NCI-H1930 (cell line): ENCODE measurements around the gene PPP4C.
A peak's percentile ranks its signal among the peaks of the same experiment; 100 is the strongest.

Experiments
- DNase-seq, 2 experiments: peaks; one replicate each; lab custom pipeline; 2025; lab: John Stamatoyannopoulos, UW

Gene PPP4C

GRCh38 chr16:30082545-30083090 is 6.8 kb downstream of the PPP4C start:
- no peak for DNase-seq

GRCh38 chr16:30083216-30084055 is 7.6 kb downstream of the PPP4C start:
- no peak for DNase-seq

- DNase-seq: no peak
These were observed 8.5 kb downstream of the PPP4C start for GRCh38 chr16:30084096-30084815.

- DNase-seq: no peak
These were observed 9.0 kb downstream of the PPP4C start for GRCh38 chr16:30084816-30085159.

- no peak for DNase-seq
These were observed 9.5 kb downstream of the PPP4C start for GRCh38 chr16:30085247-30085646.

GRCh38 chr16:30085820-30086219 is 10.0 kb downstream of the PPP4C start:
- DNase-seq: no peak

GRCh38 chr16:30086291-30087140 is 10.7 kb downstream of the PPP4C start:
- DNase-seq: no peak

- DNase-seq: no peak
These were observed 11.5 kb downstream of the PPP4C start for GRCh38 chr16:30087181-30087898.

- DNase-seq: no peak
These were observed 12.5 kb downstream of the PPP4C start for GRCh38 chr16:30088237-30088831.

- no peak for DNase-seq
These were observed 13.2 kb downstream of the PPP4C start for GRCh38 chr16:30088832-30089624.

GRCh38 chr16:30090610-30091331 is 15.0 kb downstream of the PPP4C start:
- DNase-seq: no peak

- DNase-seq: peak; percentile 90 to 97
These were observed 15.9 kb downstream of the PPP4C start, which contains the start of gene TBX6 for GRCh38 chr16:30091474-30092372. Gene TBX6, minus strand, starts transcription at chr16:30091924. Its CDS starts 731 bp downstream, at chr16:30091193.

- peak; percentile 78 to 81 for DNase-seq
These were observed 16.7 kb downstream of the PPP4C start for GRCh38 chr16:30092373-30093010.

GRCh38 chr16:30094541-30095165 is 18.9 kb downstream of the PPP4C start:
- DNase-seq: no peak

GRCh38 chr16:30095166-30096078 is 19.6 kb downstream of the PPP4C start:
- DNase-seq: no peak
